NCI-H345 treated with DMSO at 0.1 percent for 48 hours (cell line): ENCODE measurements around the gene ZNF232.
A peak's percentile ranks its signal among the peaks of the same experiment; 100 is the strongest.
"Not testable (repeated sequence)": the region's sequence is repeated elsewhere in the genome, so short reads cannot be mapped to it uniquely, and the experiment has no call there.

ENCODE experiments used
- DNase-seq: peaks from one replicate; lab custom pipeline; 2025; ENCODE audit not compliant: unreplicated experiment; lab: John Stamatoyannopoulos, UW

The ZNF232 gene

GRCh38 chr17:5099271-5099670 is 12.4 kb downstream of the ZNF232 start:
- no peak for DNase-seq

DNA sequence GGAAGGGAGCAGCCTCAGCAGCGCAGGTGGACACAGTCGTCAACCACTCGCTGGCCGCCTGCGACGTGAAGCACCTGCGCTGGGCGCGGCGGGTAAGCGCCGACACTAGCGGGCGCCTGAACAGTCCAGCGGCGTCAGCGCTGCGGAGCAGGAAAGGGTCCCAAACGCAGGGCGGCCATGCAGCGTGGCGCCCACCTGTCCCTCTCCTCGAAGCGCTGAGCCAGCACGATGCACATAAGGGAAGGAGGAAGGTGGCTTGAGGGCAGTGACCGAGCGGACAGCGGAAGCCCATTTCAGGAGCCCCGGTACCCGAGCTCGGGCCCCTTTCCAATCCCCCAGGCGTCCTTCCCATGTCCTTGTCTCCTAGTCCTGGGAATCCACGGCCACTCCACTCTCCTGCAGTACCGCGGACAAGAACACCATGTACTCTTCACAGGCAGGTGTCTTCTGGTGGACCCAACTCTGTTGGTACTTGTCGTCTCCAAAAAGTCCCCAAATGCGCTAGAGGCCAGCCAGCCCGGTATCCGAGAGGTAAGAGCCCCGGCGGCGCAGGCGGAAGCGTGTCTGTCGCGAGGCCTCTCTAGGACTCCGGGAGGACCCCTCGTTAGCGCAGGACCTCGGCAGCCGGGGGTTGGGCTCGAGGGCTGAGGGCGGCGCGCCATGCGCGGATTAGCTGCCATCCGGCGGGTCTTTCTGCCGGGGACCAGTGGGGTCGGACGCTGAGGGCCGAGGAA is 14.4 kb downstream of the ZNF232 start:
- no peak for DNase-seq

- no peak for DNase-seq
Observed at GRCh38 chr17:5096731-5097100, 15.0 kb downstream of the ZNF232 start.

GRCh38 chr17:5092218-5093010 is 19.3 kb downstream of the ZNF232 start:
- DNase-seq: no peak

DNA sequence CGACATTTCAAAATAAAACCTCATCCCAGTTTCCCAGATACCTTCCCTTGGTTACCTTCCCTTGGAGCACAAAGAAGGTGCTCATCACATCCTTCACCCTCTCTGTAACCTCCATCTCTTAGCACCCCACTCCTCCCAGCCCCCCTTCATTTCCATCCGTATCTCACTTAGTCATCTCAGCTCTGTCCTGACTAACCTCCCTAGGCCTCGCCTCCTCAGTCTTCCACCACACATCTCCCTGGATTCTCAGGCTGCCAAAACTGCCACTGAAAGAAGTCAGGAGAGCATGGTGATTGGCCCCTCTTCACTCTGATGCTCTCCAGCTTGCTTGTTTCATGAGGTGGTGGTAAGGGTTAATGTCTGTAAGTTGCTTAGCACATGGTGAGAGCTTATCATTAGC is 31.1 kb downstream of the ZNF232 start:
- no peak for DNase-seq

- DNase-seq: peak; percentile 53
Observed at GRCh38 chr17:5078106-5079028, 33.3 kb downstream of the ZNF232 start, which contains the start of gene ZFP3. ZFP3 (plus strand) TSS chr17:5078467; CDS start chr17:5091505, 13,038 bp downstream.

DNA sequence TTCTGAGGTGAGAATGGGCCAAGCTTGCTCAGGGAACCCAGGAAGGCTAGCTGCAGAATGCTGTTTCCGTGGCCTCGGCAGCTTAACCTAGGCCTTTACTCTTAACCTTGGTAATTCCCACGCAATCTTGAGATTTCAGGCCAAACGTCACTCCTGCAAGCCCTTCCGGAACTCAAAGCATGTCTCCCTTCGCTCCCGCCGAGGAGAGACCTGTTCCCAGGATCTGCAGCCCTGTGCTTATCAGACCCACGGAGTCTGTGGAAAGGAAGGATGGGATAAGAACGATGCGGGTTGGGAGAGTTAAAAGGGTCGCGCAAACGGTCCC is 33.9 kb downstream of the ZNF232 start:
- no peak for DNase-seq

DNA sequence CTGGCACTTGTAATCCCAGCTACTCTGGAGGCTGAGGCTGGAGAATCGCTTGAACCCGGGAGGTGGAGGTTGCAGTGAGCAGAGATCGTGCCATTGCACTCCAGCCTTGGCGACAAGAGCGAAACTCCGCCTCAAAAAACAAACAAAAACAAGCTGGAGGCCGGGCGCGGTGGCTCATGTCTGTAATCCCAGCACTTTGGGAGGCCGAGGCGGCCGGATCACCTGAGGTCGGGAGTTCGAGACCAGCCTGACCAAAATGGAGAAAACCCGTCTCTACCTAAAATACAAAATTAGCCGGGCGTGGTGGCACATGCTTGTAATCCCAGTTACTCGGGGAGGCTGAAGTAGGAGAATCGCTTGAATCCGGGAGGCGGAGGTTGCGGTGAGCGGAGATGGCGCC is 34.4 kb downstream of the ZNF232 start:
- not testable (repeated sequence) for DNase-seq

DNA sequence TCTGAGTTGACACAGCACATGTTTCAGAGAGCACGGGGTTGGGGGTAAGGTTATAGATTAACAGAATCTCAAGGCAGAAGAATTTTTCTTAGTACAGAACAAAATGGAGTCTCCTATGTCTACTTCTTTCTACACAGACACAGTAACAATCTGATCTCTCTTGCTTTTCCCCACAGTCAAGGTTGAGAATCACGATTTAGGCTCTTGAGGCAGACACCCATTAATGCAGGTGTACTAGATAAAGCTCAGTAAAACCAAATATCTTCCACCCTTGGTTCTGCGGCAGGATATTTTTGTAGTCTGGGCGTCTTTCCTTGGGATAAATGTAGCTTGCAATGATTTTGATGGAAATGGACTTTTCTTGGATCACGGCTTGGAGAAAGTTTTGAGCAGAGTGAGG is 36.2 kb downstream of the ZNF232 start:
- not testable (repeated sequence) for DNase-seq

DNA sequence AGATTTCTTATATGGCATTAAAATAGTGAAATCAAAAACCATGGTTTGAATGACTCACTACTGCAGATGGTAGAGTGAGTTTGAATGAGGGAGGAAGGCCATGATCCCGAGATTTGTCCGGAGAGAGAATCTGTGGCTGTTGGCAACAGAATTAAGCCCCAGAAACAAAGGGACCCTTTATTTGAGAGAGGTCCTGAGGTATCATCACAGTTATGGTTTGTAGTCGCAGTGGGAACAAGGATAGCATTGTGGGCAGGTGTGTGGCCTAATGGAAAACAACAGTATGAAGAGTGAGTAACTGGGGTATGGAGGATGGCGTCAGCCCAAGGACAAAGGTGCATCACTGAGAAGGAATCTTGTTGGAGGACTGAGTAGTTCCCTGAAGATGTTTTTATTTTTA is 42.0 kb downstream of the ZNF232 start:
- DNase-seq: no peak

- no peak for DNase-seq
Observed at GRCh38 chr17:5068236-5068635, 43.4 kb downstream of the ZNF232 start.

DNA sequence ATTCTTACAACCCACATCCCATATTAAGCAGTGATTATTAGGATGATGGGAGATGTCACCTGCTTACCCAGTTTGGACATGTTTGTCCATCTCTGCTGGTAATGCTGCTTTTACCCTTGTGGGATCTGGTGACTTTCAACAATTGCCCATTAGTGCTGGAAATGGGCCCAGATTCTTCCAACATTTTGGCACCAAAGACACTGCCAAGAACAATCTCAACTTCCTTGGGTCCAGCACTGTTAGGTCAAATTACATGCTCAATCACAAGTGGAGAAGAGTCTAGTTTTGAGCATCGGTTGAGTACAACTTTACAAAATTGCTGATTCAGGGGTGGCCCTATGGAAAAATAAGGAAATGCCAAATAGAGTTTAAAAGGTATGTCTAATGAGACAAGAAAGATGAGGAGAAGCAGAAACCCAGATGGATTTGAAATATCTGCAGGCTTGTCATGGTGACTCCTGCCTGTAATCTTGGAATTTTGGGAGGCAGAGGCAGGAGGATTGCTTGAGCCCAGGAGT is 46.4 kb downstream of the ZNF232 start:
- no peak for DNase-seq
